Occipital lobe (tissue), 2 donors: ENCODE data around the gene TFF1. TPM values are rescaled to one million over a fixed set of nuclear protein-coding genes. Genes with fewer than 3 reads are reported as not detected.

Experiments
- DNase-seq: peaks from one replicate; lab custom pipeline; 2025; lab: John Stamatoyannopoulos, UW
- total RNA-seq: library from RNA; depleted of rRNA; stranded (reverse); fragments of >200 nt; gene quantifications from one replicate; pipeline ENCODE4 v1.2.3, GENCODE V29; 2014

Gene TFF1
- total RNA-seq, 1 donor from 2014 or later = not detected

- DNase-seq = no peak
Measured at GRCh38 chr21:42343963-42344510, 22.3 kb downstream of the TFF1 start.

GRCh38 chr21:42343556-42343955 is 22.8 kb downstream of the TFF1 start:
- DNase-seq = no peak

GRCh38 chr21:42343101-42343500 is 23.2 kb downstream of the TFF1 start:
- no peak for DNase-seq

- no peak for DNase-seq
Measured at GRCh38 chr21:42341776-42342542, 24.4 kb downstream of the TFF1 start.

- DNase-seq = no peak
Measured at GRCh38 chr21:42340187-42341050, 25.9 kb downstream of the TFF1 start.

GRCh38 chr21:42338729-42339715 is 27.3 kb downstream of the TFF1 start:
- no peak for DNase-seq

GRCh38 chr21:42337830-42338728 is 28.3 kb downstream of the TFF1 start:
- DNase-seq = peak; percentile 17

- DNase-seq = no peak
Measured at GRCh38 chr21:42337276-42337675, 29.1 kb downstream of the TFF1 start.

- DNase-seq = no peak
Measured at GRCh38 chr21:42336054-42336453, 30.3 kb downstream of the TFF1 start.

GRCh38 chr21:42332557-42333317 is 33.6 kb downstream of the TFF1 start:
- no peak for DNase-seq

- DNase-seq = no peak
Measured at GRCh38 chr21:42331660-42332059, 34.7 kb downstream of the TFF1 start.

- no peak for DNase-seq
Measured at GRCh38 chr21:42330380-42331371, 35.7 kb downstream of the TFF1 start.

- DNase-seq = no peak
Measured at GRCh38 chr21:42324896-42325295, 41.4 kb downstream of the TFF1 start.

- DNase-seq = no peak
Measured at GRCh38 chr21:42321845-42322244, 44.5 kb downstream of the TFF1 start.

- DNase-seq = no peak
Measured at GRCh38 chr21:42321231-42321630, 45.1 kb downstream of the TFF1 start.

GRCh38 chr21:42320791-42321190 is 45.5 kb downstream of the TFF1 start:
- no peak for DNase-seq

GRCh38 chr21:42319851-42320572 is 46.3 kb downstream of the TFF1 start:
- no peak for DNase-seq
